ENCODE data around the gene INSIG2. TPM values are rescaled to one million over a fixed set of nuclear protein-coding genes. Genes with fewer than 3 reads are reported as not detected.

Gene INSIG2
- total RNA-seq, 1 experiment from 2014 or later = 12.2 TPM

GRCh38 chr2:118077636-118078247, 10.5 kb upstream of the INSIG2 start:
- intact Hi-C loops (cut with micrococcal nuclease; ENCODE audit: unreplicated experiment) = no loop called here
- H3K4me1 Mint-ChIP-seq (ENCODE audit: low read depth, unreplicated experiment) = peaks cover 7% of the 10 kb centered on the region
- H3K9me3 Mint-ChIP-seq (ENCODE audit: unreplicated experiment) = no peaks in the 10 kb centered on the region
- no peak overlapping the region for H3K27ac Mint-ChIP-seq (ENCODE audit: unreplicated experiment)
- no peak for DNase-seq
- Histone ChIP-seq H3K9me3 (no peaks in the 10 kb centered on the region), H3K27me3 (replicated peaks; ENCODE audit: control insufficient read depth, insufficient read depth, low read length) (no peaks in the 10 kb centered on the region), H3K4me3 (ENCODE audit: low read depth, low read length) (no peak overlapping the region), H3K36me3 (ENCODE audit: control insufficient read depth, insufficient read depth, low read length) (no peaks in the 10 kb centered on the region), H3K4me1 (no peaks in the 10 kb centered on the region)
- no peaks in the 10 kb centered on the region for H3K36me3 Mint-ChIP-seq (ENCODE audit: insufficient read depth, unreplicated experiment)
- ChIA-PET POLR2A (no interaction called here), CTCF (interaction anchor here (1.0 kb wide), 1 partner anchor 31 kb away, joined by 4 read pairs; no protein-coding TSS in a partner anchor)
- no peak overlapping the region for H3K4me3 Mint-ChIP-seq (ENCODE audit: unreplicated experiment)
- TF ChIP-seq CTCF (IDR thresholded peaks at IDR 0.05; ENCODE audit: insufficient read depth in 1 of 2, low read depth in 1 of 2, low read length in 1 of 2, severe bottlenecking in 1 of 2, unreplicated experiment in 1 of 2) = no peak
- peaks cover 7% of the 10 kb centered on the region for H3K27me3 Mint-ChIP-seq (ENCODE audit: insufficient read depth, unreplicated experiment)
- BruUV-seq (replicated peaks) = no TSS peak

GRCh38 chr2:118078734-118079133, 9.5 kb upstream of the INSIG2 start:
- intact Hi-C loops (cut with micrococcal nuclease; ENCODE audit: unreplicated experiment) = no loop called here
- no peak overlapping the region for H3K27ac Mint-ChIP-seq (ENCODE audit: unreplicated experiment)
- Histone ChIP-seq H3K9me3 (no peaks in the 10 kb centered on the region), H3K36me3 (ENCODE audit: control insufficient read depth, insufficient read depth, low read length) (no peaks in the 10 kb centered on the region), H3K27me3 (replicated peaks; ENCODE audit: control insufficient read depth, insufficient read depth, low read length) (no peaks in the 10 kb centered on the region), H3K4me1 (no peaks in the 10 kb centered on the region), H3K4me3 (ENCODE audit: low read depth, low read length) (no peak overlapping the region)
- no TSS peak for BruUV-seq (replicated peaks)
- H3K4me3 Mint-ChIP-seq (ENCODE audit: unreplicated experiment) = no peak overlapping the region
- peaks cover 7% of the 10 kb centered on the region for H3K4me1 Mint-ChIP-seq (ENCODE audit: low read depth, unreplicated experiment)
- ChIA-PET POLR2A (interaction anchor here (0.9 to 1.1 kb wide), 2 partner anchors 10 to 75 kb away, joined by 3 to 4 read pairs; partner anchors contain the start of gene INSIG2), CTCF (interaction anchor here (1.0 kb wide), 2 partner anchors 32 to 75 kb away, joined by 3 to 4 read pairs; no protein-coding TSS in a partner anchor)
- no peak for DNase-seq
- peaks cover 7% of the 10 kb centered on the region for H3K27me3 Mint-ChIP-seq (ENCODE audit: insufficient read depth, unreplicated experiment)
- TF ChIP-seq CTCF (IDR thresholded peaks at IDR 0.05; ENCODE audit: insufficient read depth in 1 of 2, low read depth in 1 of 2, low read length in 1 of 2, severe bottlenecking in 1 of 2, unreplicated experiment in 1 of 2) = no peak
- H3K9me3 Mint-ChIP-seq (ENCODE audit: unreplicated experiment) = no peaks in the 10 kb centered on the region
- H3K36me3 Mint-ChIP-seq (ENCODE audit: insufficient read depth, unreplicated experiment) = no peaks in the 10 kb centered on the region

- no peak overlapping the region for H3K4me3 Mint-ChIP-seq (ENCODE audit: unreplicated experiment)
Observed at GRCh38 chr2:118084491-118085089, 3.7 kb upstream of the INSIG2 start.

More at GRCh38 chr2:118084491-118085089, 3.7 kb upstream of the INSIG2 start:
- intact Hi-C loops (cut with micrococcal nuclease; ENCODE audit: unreplicated experiment) = no loop called here
- H3K27me3 Mint-ChIP-seq (ENCODE audit: insufficient read depth, unreplicated experiment) = peaks cover 9% of the 10 kb centered on the region
- Histone ChIP-seq H3K9me3 (no peaks in the 10 kb centered on the region), H3K4me1 (0 out of 2 replicates have a peak, but pooled peaks cover 8% of the 10 kb centered on the region), H3K4me3 (ENCODE audit: low read depth, low read length) (no peak overlapping the region), H3K36me3 (ENCODE audit: control insufficient read depth, insufficient read depth, low read length) (no peaks in the 10 kb centered on the region), H3K27me3 (replicated peaks; ENCODE audit: control insufficient read depth, insufficient read depth, low read length) (no peaks in the 10 kb centered on the region)
- H3K4me1 Mint-ChIP-seq (ENCODE audit: low read depth, unreplicated experiment) = no peaks in the 10 kb centered on the region
- no peaks in the 10 kb centered on the region for H3K9me3 Mint-ChIP-seq (ENCODE audit: unreplicated experiment)
- ChIA-PET CTCF (no interaction called here), POLR2A (no interaction called here)
- BruUV-seq (replicated peaks) = no TSS peak
- peaks cover 7% of the 10 kb centered on the region for H3K36me3 Mint-ChIP-seq (ENCODE audit: insufficient read depth, unreplicated experiment)
- DNase-seq = no peak
- TF ChIP-seq CTCF (IDR thresholded peaks at IDR 0.05; ENCODE audit: insufficient read depth in 1 of 2, low read depth in 1 of 2, low read length in 1 of 2, severe bottlenecking in 1 of 2, unreplicated experiment in 1 of 2) = no peak
- no peak overlapping the region for H3K27ac Mint-ChIP-seq (ENCODE audit: unreplicated experiment)
